Gastroesophageal sphincter (tissue), 4 donors: Measurements from ENCODE around the gene RENBP. TPM values are rescaled to one million over a fixed set of nuclear protein-coding genes. Genes with fewer than 3 reads are reported as not detected.
A peak's percentile ranks its signal among the peaks of the same experiment; 100 is the strongest.

ENCODE experiments used
- ATAC-seq: fragments of 150-250 bp; one replicate; pipeline ENCODE4 v1.9.1; 2016; ENCODE audit warnings: mild to moderate bottlenecking, moderate library complexity
- H3K27ac ChIP-seq, 4 donors: fragments of 200-600 bp; sonication (generic) in 3 of 4; 1 replicate in 3 of 4; 2 replicates in 1 of 4; pipeline ENCODE4 v1.5.1; 2016 to 2019
- H3K27me3 ChIP-seq: fragments of 200-600 bp; sonication (generic); one replicate; pipeline ENCODE4 v1.5.1; 2019
- H3K36me3 ChIP-seq, 2 donors: fragments of 200-600 bp; sonication (generic); one replicate each; pipeline ENCODE4 v1.5.1; 2019; ENCODE audit warnings: control low read depth in 1 of 2
- H3K4me1 ChIP-seq, 3 donors: fragments of 200-600 bp; sonication (generic); 1 replicate in 2 of 3; 2 replicates in 1 of 3; pipeline ENCODE4 v1.5.1; 2016 to 2019; ENCODE audit warnings: control low read depth in 2 of 3
- H3K4me3 ChIP-seq, 2 donors: fragments of 200-600 bp; sonication (generic); one replicate each; pipeline ENCODE4 v1.5.1; 2019; ENCODE audit warnings: mild to moderate bottlenecking in 1 of 2, moderate library complexity in 1 of 2
- H3K9me3 ChIP-seq, 3 donors: fragments of 200-600 bp; sonication (generic); one replicate each; pipeline ENCODE4 v1.5.1; 2017 to 2019; ENCODE audit warnings: control low read depth in 2 of 3
- EP300 ChIP-seq: sonication (generic); formaldehyde crosslinking; IDR thresholded peaks from one replicate; pipeline ENCODE4 v1.6.1; 2017; ENCODE audit warnings: antibody characterized with exemption, mild to moderate bottlenecking
- POLR2A ChIP-seq, 2 donors: fragments of 450-650 bp; IDR thresholded peaks; one replicate each; pipeline ENCODE4 v1.6.1; 2017; ENCODE audit warnings: antibody characterized with exemption in 2 of 2, mild to moderate bottlenecking in 2 of 2, moderate library complexity in 1 of 2
- POLR2AphosphoS5 ChIP-seq: sonication (generic); formaldehyde crosslinking; IDR thresholded peaks from one replicate; pipeline ENCODE4 v1.6.1; 2017; ENCODE audit warnings: antibody characterized with exemption
- WGBS, 2 donors: methylation state at CpG; one replicate each; pipeline ENCODE4 v1.1.5; 2018; ENCODE audit warnings: low coverage in 1 of 2; 5-methylcytosine and 5-hydroxymethylcytosine counted together
- total RNA-seq, 4 donors: library from RNA; depleted of rRNA; stranded (reverse); fragments of >200 nt; gene quantifications; one replicate each; pipeline ENCODE4 v1.1.0, GENCODE V29; 2016
- TF ChIP-seq, protein P1 (sequence below), 4 experiments: fragments of 200-600 bp in 2 of 4; fragments of 450-650 bp in 2 of 4; sonication (generic) in 1 of 4; IDR thresholded peaks; one replicate each; pipeline ENCODE4 v1.5.1; 2017 to 2019; ENCODE audit warnings: antibody characterized with exemption in 4 of 4, mild to moderate bottlenecking in 2 of 4, moderate library complexity in 2 of 4

The RENBP gene
- total RNA-seq, 4 donors from 2014 or later = 8.1 to 15.0 (median 12.5) TPM

DNA sequence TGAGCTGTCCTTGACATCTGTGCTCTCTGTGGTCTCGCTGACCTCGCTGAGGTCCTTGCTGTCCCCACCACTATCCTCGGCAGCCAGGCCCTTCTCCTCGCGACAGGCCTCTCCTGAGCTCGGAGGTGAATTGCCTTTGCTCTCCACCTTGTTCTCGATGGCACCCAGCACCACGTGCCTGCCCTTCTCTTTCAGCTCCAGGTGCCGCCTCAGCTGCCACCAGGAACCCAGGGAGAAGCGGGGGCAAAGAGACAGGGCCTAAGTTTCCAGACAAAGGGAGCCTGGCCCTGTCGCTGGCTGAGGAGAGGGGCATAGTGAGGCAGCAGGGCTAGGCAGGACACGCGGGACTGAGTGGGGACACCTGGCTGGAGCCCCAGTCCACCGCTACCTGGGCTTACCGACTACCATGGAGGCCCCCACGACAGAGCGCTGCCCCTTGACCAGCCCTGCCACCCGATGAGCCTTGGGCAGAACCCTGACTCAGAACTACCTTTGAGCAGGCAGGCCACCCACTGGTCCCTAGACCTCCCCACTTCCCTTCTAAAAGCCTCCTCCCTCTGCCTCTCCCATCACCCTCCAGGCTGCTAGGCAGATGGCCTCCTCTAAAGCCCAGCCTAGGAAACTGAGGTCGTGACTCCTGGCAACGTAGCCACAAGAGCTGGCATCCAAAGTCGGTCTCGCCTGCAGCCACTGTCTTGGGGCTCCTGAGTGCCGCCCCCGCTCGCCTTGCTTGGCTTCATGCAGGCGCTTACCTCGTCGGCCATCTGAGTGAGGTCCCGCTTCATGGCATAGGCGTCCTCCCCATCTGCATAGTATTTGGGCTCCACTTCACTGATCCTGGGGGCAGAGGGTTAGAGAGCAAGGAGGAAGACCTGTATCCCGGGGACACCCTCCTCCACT, 14.2 kb downstream of the RENBP start:
- Histone ChIP-seq H3K9me3 (no peaks in the 10 kb centered on the region), H3K27me3 (no peaks in the 10 kb centered on the region), H3K4me3 (no peak overlapping the region), H3K36me3 (peaks cover 0 to 34% of the 10 kb centered on the region in 2 donors), H3K4me1 (peaks cover 0 to 50% (median 15%) of the 10 kb centered on the region in 3 donors), H3K27ac (peak overlapping the region in 2 of 4 donors; percentile 3 to 28)
- WGBS, 2 donors = 80% methylated on average over 1 of the region's 31 CpGs; no CpG with 5 or more reads in 1 of the 2 donors
- TF ChIP-seq, protein P1, sequence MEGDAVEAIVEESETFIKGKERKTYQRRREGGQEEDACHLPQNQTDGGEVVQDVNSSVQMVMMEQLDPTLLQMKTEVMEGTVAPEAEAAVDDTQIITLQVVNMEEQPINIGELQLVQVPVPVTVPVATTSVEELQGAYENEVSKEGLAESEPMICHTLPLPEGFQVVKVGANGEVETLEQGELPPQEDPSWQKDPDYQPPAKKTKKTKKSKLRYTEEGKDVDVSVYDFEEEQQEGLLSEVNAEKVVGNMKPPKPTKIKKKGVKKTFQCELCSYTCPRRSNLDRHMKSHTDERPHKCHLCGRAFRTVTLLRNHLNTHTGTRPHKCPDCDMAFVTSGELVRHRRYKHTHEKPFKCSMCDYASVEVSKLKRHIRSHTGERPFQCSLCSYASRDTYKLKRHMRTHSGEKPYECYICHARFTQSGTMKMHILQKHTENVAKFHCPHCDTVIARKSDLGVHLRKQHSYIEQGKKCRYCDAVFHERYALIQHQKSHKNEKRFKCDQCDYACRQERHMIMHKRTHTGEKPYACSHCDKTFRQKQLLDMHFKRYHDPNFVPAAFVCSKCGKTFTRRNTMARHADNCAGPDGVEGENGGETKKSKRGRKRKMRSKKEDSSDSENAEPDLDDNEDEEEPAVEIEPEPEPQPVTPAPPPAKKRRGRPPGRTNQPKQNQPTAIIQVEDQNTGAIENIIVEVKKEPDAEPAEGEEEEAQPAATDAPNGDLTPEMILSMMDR (IDR thresholded peaks at IDR 0.05) = no peak
- no peak for TF ChIP-seq EP300
- no peak for TF ChIP-seq POLR2A (IDR thresholded peaks at IDR 0.05)
- TF ChIP-seq POLR2AphosphoS5 = no peak
- ATAC-seq = no peak

DNA sequence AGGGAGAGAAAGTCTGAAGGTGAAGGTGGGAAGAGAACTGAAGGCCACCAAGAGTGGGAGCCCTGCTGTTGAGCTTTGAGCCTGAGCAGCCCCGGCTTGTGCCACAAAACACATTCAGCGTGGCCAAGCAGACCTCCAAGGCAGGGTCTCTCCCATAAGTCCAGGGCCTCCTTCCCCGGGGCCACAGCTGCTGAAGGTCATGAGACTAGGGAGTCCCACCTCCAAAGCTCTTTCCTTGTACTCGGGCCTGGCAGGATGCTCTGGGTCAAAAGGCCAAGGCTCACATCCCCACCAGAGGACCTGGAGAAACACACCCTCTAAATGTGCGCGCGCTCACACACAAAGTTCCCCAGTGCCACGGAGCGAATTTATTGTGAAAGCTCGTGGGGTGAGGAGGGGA, 14.9 kb downstream of the RENBP start:
- Histone ChIP-seq H3K4me1 (peaks cover 0 to 53% (median 15%) of the 10 kb centered on the region in 3 donors), H3K27ac (peak overlapping the region in 3 of 4 donors; percentile 28 to 74 (median 64)), H3K9me3 (no peaks in the 10 kb centered on the region), H3K27me3 (no peaks in the 10 kb centered on the region), H3K4me3 (no peak overlapping the region), H3K36me3 (peaks cover 0 to 34% of the 10 kb centered on the region in 2 donors)
- no peak for ATAC-seq
- no CpG with 5 or more reads among the region's 10 CpGs for WGBS, 2 donors
- TF ChIP-seq POLR2A (IDR thresholded peaks at IDR 0.05) (no peak), POLR2AphosphoS5 (no peak), EP300 (no peak)
- TF ChIP-seq, protein P1 (IDR thresholded peaks at IDR 0.05) = no peak

DNA sequence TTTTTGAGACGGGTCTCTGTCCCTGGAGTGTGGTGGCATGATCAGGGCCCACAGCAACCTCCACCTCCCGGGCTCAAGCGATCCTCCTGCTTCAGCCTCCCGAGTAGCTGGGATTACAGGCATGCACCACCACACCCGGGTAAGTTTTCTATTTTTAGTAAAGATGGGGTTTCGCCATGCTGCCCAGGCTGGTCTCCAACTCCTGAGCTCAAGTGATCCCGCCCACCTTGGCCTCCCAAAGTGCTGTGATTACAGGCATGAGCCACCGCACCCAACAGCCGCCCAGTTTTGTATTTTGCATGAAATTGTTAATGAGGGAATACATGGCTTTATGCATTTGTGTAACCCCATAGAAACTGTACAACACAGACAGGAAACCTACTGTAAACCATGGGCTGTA, 15.6 kb downstream of the RENBP start:
- TF ChIP-seq POLR2A (IDR thresholded peaks at IDR 0.05) (no peak), POLR2AphosphoS5 (no peak), EP300 (no peak)
- TF ChIP-seq, protein P1 (IDR thresholded peaks at IDR 0.05) = no peak
- H3K27ac ChIP-seq = peak overlapping the region; percentile 47 to 74 (median 67)
- peaks cover 0 to 55% (median 13%) of the 10 kb centered on the region in 3 donors for H3K4me1 ChIP-seq
- peaks cover 0 to 34% of the 10 kb centered on the region in 2 donors for H3K36me3 ChIP-seq
- H3K9me3 ChIP-seq = no peaks in the 10 kb centered on the region
- H3K27me3 ChIP-seq = no peaks in the 10 kb centered on the region
- whole genome bisulfite sequencing, 2 donors = 89% methylated on average over 3 of the region's 9 CpGs; no CpG with 5 or more reads in 1 of the 2 donors
- peak overlapping the region in 1 of 2 donors; percentile 12 for H3K4me3 ChIP-seq
- no peak for ATAC-seq

DNA sequence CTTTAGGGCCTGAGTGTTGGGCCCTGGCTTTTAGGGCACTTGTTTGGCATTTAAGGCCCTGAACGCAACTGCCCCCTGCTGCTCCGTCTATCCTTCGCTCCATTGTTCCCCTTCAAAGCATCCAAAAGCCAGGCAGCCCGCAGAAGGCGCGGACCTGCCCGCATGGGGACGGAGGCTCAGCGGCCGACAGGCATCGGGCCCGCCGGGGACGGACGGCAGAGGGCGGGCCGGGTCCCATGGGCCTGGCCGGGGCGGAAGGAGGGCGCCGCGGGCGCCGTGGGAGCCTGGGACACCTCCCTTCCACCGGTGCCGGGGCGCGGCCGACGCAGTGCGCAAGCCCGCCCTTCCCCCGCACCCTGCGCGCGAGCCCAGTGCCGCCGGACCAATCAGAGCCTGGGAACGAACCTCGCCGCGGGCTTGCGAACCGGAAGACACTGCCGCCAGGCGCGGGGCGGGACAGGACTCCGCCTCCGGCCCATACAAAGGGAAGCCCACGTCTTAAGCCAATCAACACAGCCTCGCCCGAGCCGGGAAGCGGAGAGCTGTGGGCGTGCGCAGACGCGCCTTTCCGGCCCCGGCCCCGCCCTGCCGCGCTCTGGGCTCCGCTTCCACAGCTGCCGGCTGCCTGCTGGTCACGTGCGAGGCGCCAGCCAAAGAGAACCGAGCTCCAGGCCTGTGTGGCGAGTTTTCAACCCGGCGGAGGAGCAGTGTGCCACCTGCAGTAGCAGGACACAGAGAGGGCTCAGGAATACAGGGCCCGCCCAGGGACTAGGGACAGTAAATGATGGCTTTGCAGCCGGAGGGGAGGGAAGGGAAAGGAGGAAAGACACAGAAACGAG, 16.3 kb downstream of the RENBP start:
- H3K4me3 ChIP-seq = peak overlapping the region; percentile 62 to 69
- peak; percentile 88 to 90 for TF ChIP-seq POLR2A (IDR thresholded peaks at IDR 0.05)
- TF ChIP-seq POLR2AphosphoS5 = peak; percentile 12
- TF ChIP-seq, protein P1 (IDR thresholded peaks at IDR 0.05) = peak in 3 of 4 experiments; percentile 22 to 45 (median 32)
- TF ChIP-seq EP300 = no peak
- no peaks in the 10 kb centered on the region for H3K27me3 ChIP-seq
- peak; percentile 95 for ATAC-seq
- no CpG with 5 or more reads among the region's 76 CpGs for WGBS, 2 donors
- H3K27ac ChIP-seq = peak overlapping the region; percentile 88 to 96 (median 91)
- H3K36me3 ChIP-seq = peaks cover 0 to 34% of the 10 kb centered on the region in 2 donors
- H3K9me3 ChIP-seq = no peaks in the 10 kb centered on the region
- peaks cover 0 to 56% (median 14%) of the 10 kb centered on the region in 3 donors for H3K4me1 ChIP-seq
